B cell (primary cell): ENCODE data around the gene DCAF6. TPM values are rescaled to one million over a fixed set of nuclear protein-coding genes. Genes with fewer than 3 reads are reported as not detected.

Experiments
- ATAC-seq: fragments of 200-7000 bp; cut with Tn5 transposase; one replicate; pipeline ENCODE4 v1.10.0; 2021; ENCODE audit warnings: low read depth, mild to moderate bottlenecking, moderate number of reproducible peaks, moderate library complexity
- CTCF ChIA-PET: fragments of 350-600 bp; sonication (Branson Sonifier 250); formaldehyde crosslinking; loops from one replicate; lab custom pipeline; 2021; ENCODE audit warnings: antibody characterized with exemption, inconsistent platforms; lab: Charles Lee
- POLR2A ChIA-PET: fragments of 350-600 bp; sonication (Branson Sonifier 250); formaldehyde crosslinking; loops from one replicate; lab custom pipeline; 2021; ENCODE audit warnings: antibody characterized with exemption; lab: Charles Lee
- DNase-seq: peaks from one replicate; pipeline ENCODE4 v3.0.0; 2013
- H2AFZ ChIP-seq: 2 replicates; pipeline ENCODE4 v1.6.1; 2012; ENCODE audit warnings: mild to moderate bottlenecking, low read depth, low read length; ENCODE audit not compliant: insufficient read depth, poor library complexity, severe bottlenecking
- H3K27ac ChIP-seq, 2 donors: 1 replicate in 1 of 2; 2 replicates in 1 of 2; pipeline ENCODE4 v1.5.1; 2012 to 2013; ENCODE audit warnings: low read length in 2 of 2, mild to moderate bottlenecking in 2 of 2, moderate library complexity in 1 of 2
- H3K27me3 ChIP-seq, 4 experiments: fragments of 200-600 bp in 1 of 4; sonication (generic) in 1 of 4; replicated peaks in 1 of 4; 1 replicate in 2 of 4; 2 replicates in 2 of 4; pipeline versions ENCODE4 v1.6.1 to v1.7.0; 2013 to 2016; ENCODE audit warnings: low read length in 3 of 4, mild to moderate bottlenecking in 2 of 4, mixed read lengths in 1 of 4, moderate library complexity in 1 of 4; ENCODE audit not compliant: insufficient read depth in 4 of 4, control insufficient read depth in 3 of 4; ENCODE audit errors: control extremely low read depth in 1 of 4
- H3K36me3 ChIP-seq, 2 experiments: replicated peaks in 1 of 2; 1 replicate in 1 of 2; 2 replicates in 1 of 2; pipeline versions ENCODE4 v1.6.1 to v1.7.1; 2013; ENCODE audit warnings: low read length in 1 of 2; ENCODE audit not compliant: insufficient read depth in 2 of 2, control insufficient read depth in 1 of 2; ENCODE audit errors: control extremely low read depth in 1 of 2, extremely low read depth in 1 of 2
- H3K4me1 ChIP-seq, 2 donors: fragments of 200-600 bp in 1 of 2; sonication (generic) in 1 of 2; 1 replicate in 1 of 2; 2 replicates in 1 of 2; pipeline versions ENCODE4 v1.5.1 to v1.6.1; 2013 to 2017; ENCODE audit warnings: low read length in 2 of 2; ENCODE audit not compliant: control insufficient read depth in 2 of 2, insufficient read depth in 2 of 2
- H3K4me2 ChIP-seq: replicated peaks from 2 replicates; pipeline ENCODE3; 2012; ENCODE audit warnings: mild to moderate bottlenecking, low read depth, low read length; ENCODE audit not compliant: poor library complexity, severe bottlenecking
- H3K4me3 ChIP-seq, 5 experiments: fragments of 200-600 bp in 1 of 5; sonication (generic) in 1 of 5; 1 replicate in 3 of 5; 2 replicates in 2 of 5; pipeline versions ENCODE4 v1.5.1 to v1.7.0; 2011 to 2016; ENCODE audit warnings: low read length in 4 of 5, mild to moderate bottlenecking in 4 of 5, low read depth in 2 of 5, control low read depth in 1 of 5, moderate library complexity in 1 of 5; ENCODE audit not compliant: insufficient read depth in 1 of 5; ENCODE audit errors: control extremely low read depth in 1 of 5, extremely low read depth in 1 of 5
- H3K79me2 ChIP-seq: fragments of 200-600 bp; sonication (generic); one replicate; pipeline ENCODE4 v1.6.0; 2016; ENCODE audit warnings: low read length; ENCODE audit not compliant: control insufficient read depth, insufficient read depth
- H3K9ac ChIP-seq: fragments of 200-600 bp; sonication (generic); 2 replicates; pipeline ENCODE4 v1.6.1; 2017; ENCODE audit warnings: mild to moderate bottlenecking, low read length, moderate library complexity
- H3K9me3 ChIP-seq, 3 donors: one replicate each; pipeline versions ENCODE4 v1.6.1 to v1.7.1; 2013; ENCODE audit warnings: low read length in 2 of 3; ENCODE audit not compliant: control insufficient read depth in 2 of 3, insufficient read depth in 1 of 3; ENCODE audit errors: control extremely low read depth in 1 of 3
- H4K20me1 ChIP-seq: 2 replicates; pipeline ENCODE4 v1.6.0; 2012; ENCODE audit warnings: mild to moderate bottlenecking, low read length; ENCODE audit not compliant: insufficient read depth, control insufficient read depth, poor library complexity, severe bottlenecking
- H3K27ac Mint-ChIP-seq: one replicate; pipeline ENCODE4 v1.8.0; 2021; ENCODE audit warnings: mixed read lengths
- H3K27me3 Mint-ChIP-seq: one replicate; pipeline ENCODE4 v1.8.0; 2021; ENCODE audit warnings: mixed read lengths
- H3K4me1 Mint-ChIP-seq: one replicate; pipeline ENCODE4 v1.8.0; 2021; ENCODE audit warnings: mixed read lengths
- H3K4me3 Mint-ChIP-seq: one replicate; pipeline ENCODE4 v1.8.0; 2021; ENCODE audit warnings: mixed read lengths
- H3K9me3 Mint-ChIP-seq: one replicate; pipeline ENCODE4 v1.8.0; 2022; ENCODE audit warnings: mixed read lengths; ENCODE audit not compliant: insufficient read depth
- EZH2 ChIP-seq: IDR thresholded peaks from 2 replicates; pipeline ENCODE4 v1.6.1; 2012; ENCODE audit warnings: borderline replicate concordance, low read depth, mild to moderate bottlenecking, moderate library complexity, low read length; ENCODE audit not compliant: insufficient read depth, poor library complexity, severe bottlenecking
- WGBS: methylation state at CpG from one replicate; pipeline ENCODE4 v1.1.5; 2013; ENCODE audit warnings: missing lambda C conversion rate; ENCODE audit not compliant: insufficient coverage; 5-methylcytosine and 5-hydroxymethylcytosine counted together
- intact Hi-C: fragments of 100-400 bp; cut with micrococcal nuclease; formaldehyde crosslinking; loops from one replicate; pipeline ENCODE4 v1.10.0; 2022
- polyA plus RNA-seq: library from polyadenylated mRNA; depleted of rRNA; stranded (reverse); fragments of >200 nt; gene quantifications from 2 replicates; pipeline ENCODE4 v1.2.3, GENCODE V29; 2012
- total RNA-seq, 2 donors: library from RNA; stranded (reverse); fragments of 120-200 nt in 1 of 2; gene quantifications; 1 replicate in 1 of 2; 2 replicates in 1 of 2; pipeline versions ENCODE4 v1.2.3 to v1.2.4, GENCODE V29; 2013 to 2022
- TF ChIP-seq, protein P1 (sequence below): fragments of 200-600 bp; IDR thresholded peaks from one replicate; pipeline ENCODE4 v1.8.0; 2022; ENCODE audit warnings: antibody characterized with exemption, mild to moderate bottlenecking

Gene DCAF6
- total and polyA plus RNA-seq, 2 donors (not counting 1 experiment from before 2014, with no cell fraction given): 17.5 to 40.4 TPM

DNA sequence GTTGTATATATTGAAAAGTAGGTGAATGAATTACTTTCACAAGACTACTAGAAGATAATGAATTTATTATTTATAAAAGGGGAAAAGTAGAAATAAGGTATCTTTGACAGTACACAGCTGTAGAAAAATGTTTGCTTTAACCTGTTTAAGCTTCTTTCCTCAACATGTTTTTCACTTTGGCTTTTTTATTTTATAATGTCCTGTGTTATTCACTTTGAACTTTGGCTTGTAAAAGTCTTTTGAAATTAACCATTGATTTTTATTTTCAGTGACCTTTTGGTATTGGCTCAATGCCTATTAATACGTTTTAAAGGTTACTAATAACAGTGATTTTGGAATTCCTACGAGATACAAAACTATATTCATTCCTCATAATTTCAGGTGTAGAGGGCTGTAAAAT lies 58.1 kb downstream of the DCAF6 start:
- Mint-ChIP-seq H3K4me1 (no peaks in the 10 kb centered on the region), H3K27ac (no peak overlapping the region), H3K9me3 (no peaks in the 10 kb centered on the region), H3K4me3 (no peak overlapping the region), H3K27me3 (no peaks in the 10 kb centered on the region)
- no peaks in the 10 kb centered on the region for H3K79me2 ChIP-seq
- POLR2A ChIA-PET: no interaction called here
- no peaks in the 10 kb centered on the region for H3K27me3 ChIP-seq
- no peak overlapping the region for H3K4me3 ChIP-seq
- no peak overlapping the region for H2AFZ ChIP-seq
- DNase-seq (no peak), ATAC-seq (no peak)
- H4K20me1 ChIP-seq: no peaks in the 10 kb centered on the region
- H3K4me1 ChIP-seq: no peaks in the 10 kb centered on the region
- H3K4me2 ChIP-seq: no peak overlapping the region
- intact Hi-C loops: no loop called here
- H3K9me3 ChIP-seq: no peaks in the 10 kb centered on the region
- no peak overlapping the region for H3K9ac ChIP-seq
- TF ChIP-seq, protein P1, sequence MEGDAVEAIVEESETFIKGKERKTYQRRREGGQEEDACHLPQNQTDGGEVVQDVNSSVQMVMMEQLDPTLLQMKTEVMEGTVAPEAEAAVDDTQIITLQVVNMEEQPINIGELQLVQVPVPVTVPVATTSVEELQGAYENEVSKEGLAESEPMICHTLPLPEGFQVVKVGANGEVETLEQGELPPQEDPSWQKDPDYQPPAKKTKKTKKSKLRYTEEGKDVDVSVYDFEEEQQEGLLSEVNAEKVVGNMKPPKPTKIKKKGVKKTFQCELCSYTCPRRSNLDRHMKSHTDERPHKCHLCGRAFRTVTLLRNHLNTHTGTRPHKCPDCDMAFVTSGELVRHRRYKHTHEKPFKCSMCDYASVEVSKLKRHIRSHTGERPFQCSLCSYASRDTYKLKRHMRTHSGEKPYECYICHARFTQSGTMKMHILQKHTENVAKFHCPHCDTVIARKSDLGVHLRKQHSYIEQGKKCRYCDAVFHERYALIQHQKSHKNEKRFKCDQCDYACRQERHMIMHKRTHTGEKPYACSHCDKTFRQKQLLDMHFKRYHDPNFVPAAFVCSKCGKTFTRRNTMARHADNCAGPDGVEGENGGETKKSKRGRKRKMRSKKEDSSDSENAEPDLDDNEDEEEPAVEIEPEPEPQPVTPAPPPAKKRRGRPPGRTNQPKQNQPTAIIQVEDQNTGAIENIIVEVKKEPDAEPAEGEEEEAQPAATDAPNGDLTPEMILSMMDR: no peak
- no peak for TF ChIP-seq EZH2
- no CpG with 5 or more reads among the region's 2 CpGs for WGBS
- CTCF ChIA-PET: no interaction called here
- H3K36me3 ChIP-seq: peaks cover 1 to 20% of the 10 kb centered on the region in 2 experiments
- H3K27ac ChIP-seq: no peak overlapping the region

DNA sequence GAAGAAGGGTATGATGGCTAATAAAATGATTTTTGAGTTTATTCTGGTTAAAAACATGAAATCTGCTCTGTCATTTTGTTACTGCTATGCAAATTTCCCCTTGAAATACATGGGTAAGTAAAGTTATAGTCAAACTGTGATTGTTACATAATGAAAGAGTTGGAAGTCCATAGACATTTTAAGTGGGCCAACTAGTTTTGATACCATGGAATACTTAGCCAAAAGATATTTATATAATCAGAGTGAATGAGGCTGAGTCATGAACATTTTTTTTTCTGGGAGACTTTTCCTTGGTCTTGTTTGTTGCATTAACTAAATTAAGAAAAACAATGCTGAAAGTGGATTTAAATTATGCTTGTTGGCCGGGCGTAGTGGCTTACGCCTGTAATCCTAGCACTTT lies 58.6 kb downstream of the DCAF6 start:
- no CpG with 5 or more reads among the region's 3 CpGs for WGBS
- Mint-ChIP-seq H3K27ac (no peak overlapping the region), H3K4me1 (no peaks in the 10 kb centered on the region), H3K4me3 (no peak overlapping the region), H3K9me3 (no peaks in the 10 kb centered on the region), H3K27me3 (no peaks in the 10 kb centered on the region)
- H4K20me1 ChIP-seq: no peaks in the 10 kb centered on the region
- ATAC-seq (no peak), DNase-seq (no peak)
- no peaks in the 10 kb centered on the region for H3K79me2 ChIP-seq
- H3K27ac ChIP-seq: no peak overlapping the region
- H3K36me3 ChIP-seq: peaks cover 1 to 20% of the 10 kb centered on the region in 2 experiments
- H3K4me3 ChIP-seq: no peak overlapping the region
- no peak for TF ChIP-seq EZH2
- TF ChIP-seq, protein P1: no peak
- ChIA-PET CTCF (no interaction called here), POLR2A (no interaction called here)
- H3K9me3 ChIP-seq: no peaks in the 10 kb centered on the region
- H3K27me3 ChIP-seq: no peaks in the 10 kb centered on the region
- no peak overlapping the region for H3K9ac ChIP-seq
- H3K4me1 ChIP-seq: no peaks in the 10 kb centered on the region
- H3K4me2 ChIP-seq: no peak overlapping the region
- no peak overlapping the region for H2AFZ ChIP-seq
- intact Hi-C loops: no loop called here
